H1 (cell line): ENCODE results near the gene EFCAB8. TPM values are rescaled to one million over a fixed set of nuclear protein-coding genes. Genes with fewer than 3 reads are reported as not detected.
A peak's percentile ranks its signal among the peaks of the same experiment; 100 is the strongest.

Experiments
- CTCF ChIA-PET: fragments of 300-600 bp; sonication (Branson Sonifier 250); formaldehyde crosslinking; loops from one replicate; lab custom pipeline; 2021; ENCODE audit not compliant: partially characterized antibody; lab: Charles Lee
- POLR2A ChIA-PET: fragments of 300-600 bp; sonication (Branson Sonifier 250); formaldehyde crosslinking; loops from one replicate; lab custom pipeline; 2021; ENCODE audit warnings: inconsistent platforms; ENCODE audit not compliant: partially characterized antibody; lab: Charles Lee
- DNase-seq, 2 experiments: peaks; one replicate each; pipeline versions ENCODE4 v3.0.0 to v3.0.0-alpha.2; 2010 to 2022; ENCODE audit warnings: low spot score in 2 of 2, low read depth in 1 of 2, mixed read lengths in 1 of 2
- FAIRE-seq: peaks from 2 replicates; lab custom pipeline; 2011; peaks lifted over from hg19 to GRCh38; lab: Jason Lieb, UNC
- H2AFZ ChIP-seq: 2 replicates; pipeline ENCODE4 v1.8.1; 2012; ENCODE audit warnings: low read length, inconsistent platforms
- H2AK5ac ChIP-seq: 2 replicates; pipeline ENCODE4 v1.6.1; 2013; ENCODE audit warnings: low read depth, low read length
- H2BK120ac ChIP-seq: replicated peaks from 2 replicates; pipeline ENCODE3; 2013; ENCODE audit warnings: low read depth, low read length, inconsistent platforms
- H2BK12ac ChIP-seq: 2 replicates; pipeline ENCODE4 v1.6.1; 2013; ENCODE audit warnings: low read depth, low read length
- H2BK15ac ChIP-seq: 2 replicates; pipeline ENCODE4 v1.6.1; 2013; ENCODE audit warnings: low read length
- H2BK20ac ChIP-seq: 2 replicates; pipeline ENCODE4 v1.6.1; 2013; ENCODE audit warnings: low read length
- H2BK5ac ChIP-seq: 2 replicates; pipeline ENCODE4 v1.6.1; 2013; ENCODE audit warnings: low read depth, low read length
- H3K14ac ChIP-seq: 2 replicates; pipeline ENCODE4 v1.6.1; 2013; ENCODE audit warnings: inconsistent platforms; ENCODE audit not compliant: insufficient read length
- H3K18ac ChIP-seq: 2 replicates; pipeline ENCODE4 v1.6.1; 2013; ENCODE audit warnings: low read length; ENCODE audit errors: extremely low read depth
- H3K23ac ChIP-seq: 2 replicates; pipeline ENCODE4 v1.6.1; 2013; ENCODE audit warnings: inconsistent platforms; ENCODE audit not compliant: insufficient read length
- H3K23me2 ChIP-seq: 2 replicates; pipeline ENCODE4 v1.6.1; 2013; ENCODE audit warnings: low read depth, low read length
- H3K27ac ChIP-seq: 2 replicates; pipeline ENCODE4 v1.6.1; 2011; ENCODE audit warnings: low read depth, low read length, inconsistent platforms
- H3K27me3 ChIP-seq, 4 experiments: replicated peaks in 1 of 4; 1 replicate in 1 of 4; 2 replicates in 3 of 4; pipeline versions ENCODE4 v1.6.1 to v1.8.1; 2011 to 2013; ENCODE audit warnings: low read length in 3 of 4, mild to moderate bottlenecking in 3 of 4, inconsistent platforms in 2 of 4, mixed read lengths in 2 of 4, moderate library complexity in 1 of 4; ENCODE audit not compliant: control insufficient read depth in 3 of 4, insufficient read depth in 3 of 4; ENCODE audit errors: extremely low read depth in 1 of 4
- H3K36me3 ChIP-seq, 4 experiments: 2 replicates each; pipeline versions ENCODE4 v1.6.1 to v1.8.1; 2011 to 2013; ENCODE audit warnings: mild to moderate bottlenecking in 4 of 4, low read length in 3 of 4, moderate library complexity in 2 of 4, control low read depth in 1 of 4, inconsistent platforms in 1 of 4; ENCODE audit not compliant: insufficient read depth in 4 of 4, control insufficient read depth in 2 of 4
- H3K4ac ChIP-seq: replicated peaks from 2 replicates; pipeline ENCODE3; 2013; ENCODE audit warnings: low read length, low read depth, mixed read lengths, inconsistent platforms; ENCODE audit not compliant: insufficient read length
- H3K4me1 ChIP-seq, 4 experiments: replicated peaks in 1 of 4; 1 replicate in 1 of 4; 2 replicates in 3 of 4; pipeline versions ENCODE4 v1.6.1 to v1.8.1; 2011 to 2013; ENCODE audit warnings: low read length in 3 of 4, inconsistent platforms in 2 of 4, mixed read lengths in 1 of 4; ENCODE audit not compliant: insufficient read depth in 4 of 4, control insufficient read depth in 3 of 4
- H3K4me2 ChIP-seq, 2 experiments: 2 replicates each; pipeline versions ENCODE4 v1.6.1 to v1.8.1; 2011 to 2013; ENCODE audit warnings: low read depth in 2 of 2, low read length in 2 of 2, control low read depth in 1 of 2, inconsistent platforms in 1 of 2, mild to moderate bottlenecking in 1 of 2; ENCODE audit not compliant: insufficient read depth in 1 of 2
- H3K4me3 ChIP-seq, 4 experiments: fragments of 200-600, 300-600 bp in 1 of 4; sonication (generic), shearing (Covaris generic), sonication (Bioruptor Twin) in 1 of 4; 2 replicates each; pipeline versions ENCODE4 v1.5.1 to v1.8.1; 2011 to 2016; ENCODE audit warnings: low read length in 4 of 4, low read depth in 3 of 4, control low read depth in 2 of 4, inconsistent platforms in 2 of 4, mild to moderate bottlenecking in 2 of 4, mixed read lengths in 1 of 4, moderate library complexity in 1 of 4; ENCODE audit not compliant: insufficient read depth in 2 of 4; ENCODE audit errors: extremely low read depth in 1 of 4
- H3K56ac ChIP-seq: replicated peaks from 2 replicates; pipeline ENCODE3; 2013; ENCODE audit warnings: low read depth, mild to moderate bottlenecking, mixed read lengths, low read length, inconsistent platforms; ENCODE audit not compliant: insufficient read length
- H3K79me1 ChIP-seq: 2 replicates; pipeline ENCODE4 v1.6.1; 2013; ENCODE audit warnings: low read depth, low read length, control low read depth
- H3K79me2 ChIP-seq, 2 experiments: 2 replicates each; pipeline versions ENCODE4 v1.6.1 to v1.8.1; 2012 to 2013; ENCODE audit warnings: low read length in 2 of 2, mild to moderate bottlenecking in 2 of 2, inconsistent platforms in 1 of 2; ENCODE audit not compliant: insufficient read depth in 2 of 2, control insufficient read depth in 1 of 2
- H3K9ac ChIP-seq, 4 experiments: replicated peaks in 1 of 4; 1 replicate in 1 of 4; 2 replicates in 3 of 4; pipeline versions ENCODE4 v1.6.1 to v1.8.1; 2011 to 2013; ENCODE audit warnings: low read depth in 3 of 4, low read length in 3 of 4, control low read depth in 2 of 4, mild to moderate bottlenecking in 2 of 4, moderate library complexity in 2 of 4, inconsistent platforms in 1 of 4; ENCODE audit errors: extremely low read depth in 1 of 4
- H3K9me3 ChIP-seq, 2 experiments: 2 replicates each; pipeline versions ENCODE4 v1.6.1 to v1.8.1; 2012 to 2013; ENCODE audit warnings: mild to moderate bottlenecking in 2 of 2, moderate library complexity in 2 of 2, control low read depth in 1 of 2, inconsistent platforms in 1 of 2, low read depth in 1 of 2, low read length in 1 of 2, mixed read lengths in 1 of 2; ENCODE audit not compliant: insufficient read depth in 2 of 2
- H4K20me1 ChIP-seq, 2 experiments: replicated peaks in 1 of 2; 2 replicates each; pipeline versions ENCODE3 to v1.8.1; 2011 to 2013; ENCODE audit warnings: inconsistent platforms in 2 of 2, low read length in 2 of 2, mild to moderate bottlenecking in 1 of 2; ENCODE audit not compliant: insufficient read depth in 2 of 2, control insufficient read depth in 1 of 2
- H4K5ac ChIP-seq: 2 replicates; pipeline ENCODE4 v1.6.1; 2013; ENCODE audit warnings: low read length, low read depth, mixed read lengths, inconsistent platforms; ENCODE audit not compliant: insufficient read length
- H4K8ac ChIP-seq: 2 replicates; pipeline ENCODE4 v1.8.0; 2013; ENCODE audit warnings: mild to moderate bottlenecking, moderate library complexity, low read length, inconsistent platforms; ENCODE audit not compliant: insufficient read depth; ENCODE audit errors: extremely low read depth
- H4K91ac ChIP-seq: replicated peaks from 2 replicates; pipeline ENCODE3; 2013; ENCODE audit warnings: low read length, mixed read lengths, inconsistent platforms; ENCODE audit not compliant: insufficient read length
- ASH2L ChIP-seq: fragments of 200-600, 300-600 bp; sonication (generic); IDR thresholded peaks from one replicate; pipeline ENCODE4 v1.7.1; 2017; ENCODE audit warnings: low read length
- POLR2AphosphoS5 ChIP-seq: IDR thresholded peaks from 2 replicates; pipeline ENCODE4 v1.6.1; 2011; ENCODE audit warnings: low read depth, low read length
- SP1 ChIP-seq: IDR thresholded peaks from 2 replicates; pipeline ENCODE4 v1.6.1; 2011; ENCODE audit warnings: low read depth, low read length
- WGBS, 2 experiments: shearing (Covaris generic) in 1 of 2; methylation state at CpG; one replicate each; pipeline versions ENCODE4 v1.1.6 to v1.1.7; 2013 to 2015; ENCODE audit warnings: low lambda C conversion rate in 2 of 2, mixed read lengths in 2 of 2, inconsistent platforms in 1 of 2, low coverage in 1 of 2, missing lambda C conversion rate in 1 of 2; ENCODE audit not compliant: insufficient replicate concordance in 2 of 2, insufficient coverage in 1 of 2, insufficient read length in 1 of 2; ENCODE audit errors: extremely low coverage in 1 of 2, missing lambda C conversion rate in 1 of 2; 5-methylcytosine and 5-hydroxymethylcytosine counted together
- polyA plus RNA-seq, 7 experiments: library from polyadenylated mRNA; depleted of rRNA in 3 of 7; stranded (reverse) in 5 of 7; unstranded in 2 of 7; fragments of >200 nt in 5 of 7; fragments of 200-250 nt in 2 of 7; gene quantifications; 1 replicate in 5 of 7; 2 replicates in 1 of 7; 4 replicates in 1 of 7; pipeline versions ENCODE4 v1.2.1 to v1.2.3, GENCODE V29; 2011 to 2013; ENCODE audit warnings: missing spikeins in 2 of 7, mixed read lengths in 2 of 7
- total RNA-seq: library from RNA; stranded (reverse); fragmentation: NEBNext Ultra II Directional; extraction: Animal tissue kit (Norgen Biotek cat#: 25700); gene quantifications from 2 replicates; pipeline ENCODE4 v1.2.1, GENCODE V29; 2021

Gene EFCAB8
- total and polyA plus RNA-seq, 2 of the 8 experiments (the other 6 are each of a cell fraction or from before 2014, with no cell fraction given), result 0.06 to 0.20 TPM

DNA sequence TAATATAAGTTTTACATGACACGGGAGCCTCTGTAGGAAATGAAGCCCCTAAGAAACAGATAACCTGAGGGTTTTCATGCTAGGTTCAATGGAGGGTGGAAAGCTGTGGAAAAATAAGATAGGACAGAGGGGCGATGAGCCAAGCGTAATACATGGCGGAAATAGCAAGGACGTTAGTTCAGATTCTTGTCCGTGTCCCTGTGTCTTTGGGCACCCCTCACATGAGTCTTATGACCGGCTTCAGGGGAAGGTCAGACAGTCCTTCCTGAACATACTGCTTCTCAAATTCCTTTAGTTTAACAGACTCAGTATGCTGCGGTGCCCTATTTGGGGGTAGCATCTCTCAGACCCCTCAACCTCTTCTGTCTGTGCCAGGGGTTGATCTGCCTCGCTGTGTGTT, 20.8 kb downstream of the EFCAB8 start:
- H3K14ac ChIP-seq, result no peak overlapping the region
- H2AK5ac ChIP-seq, result no peak overlapping the region
- no peak overlapping the region for H2BK5ac ChIP-seq
- H3K23me2 ChIP-seq, result no peaks in the 10 kb centered on the region
- peak overlapping the region; percentile 18; the same call in 1 of the 2 replicates for H2BK12ac ChIP-seq
- H3K27ac ChIP-seq, result no peak overlapping the region
- no peaks in the 10 kb centered on the region for H3K79me1 ChIP-seq
- H3K56ac ChIP-seq, result no peak overlapping the region
- H3K18ac ChIP-seq, result no peak overlapping the region
- H3K4ac ChIP-seq, result no peak overlapping the region
- no peaks in the 10 kb centered on the region for H3K9me3 ChIP-seq
- no peak overlapping the region for H3K23ac ChIP-seq
- H3K36me3 ChIP-seq, result no peaks in the 10 kb centered on the region; a peak in 1 of 8 replicates
- no peak overlapping the region; the same call in 1 of the 2 replicates for H4K8ac ChIP-seq
- no peaks in the 10 kb centered on the region for H3K27me3 ChIP-seq
- H3K79me2 ChIP-seq, result no peaks in the 10 kb centered on the region
- H3K9ac ChIP-seq, result no peak overlapping the region
- 97% methylated on average over 9 of the region's 9 CpGs; no CpG with 5 or more reads in 1 of the 2 experiments for WGBS, 2 experiments
- no peak overlapping the region for H2BK120ac ChIP-seq
- no peak overlapping the region for H4K91ac ChIP-seq
- no peak overlapping the region for H3K4me3 ChIP-seq
- H2AFZ ChIP-seq, result no peak overlapping the region
- POLR2A ChIA-PET, result interaction anchor here (1.2 kb wide), 1 partner anchor 84 kb away, joined by 3 read pairs; no protein-coding TSS in a partner anchor
- H2BK15ac ChIP-seq, result no peak overlapping the region
- DNase-seq (no peak), FAIRE-seq (no peak)
- CTCF ChIA-PET, result interaction anchor here (0.7 to 3.0 kb wide), 2 partner anchors 14 to 612 kb away, joined by 4 to 14 read pairs; no protein-coding TSS in a partner anchor
- H4K20me1 ChIP-seq, result no peaks in the 10 kb centered on the region
- no peak overlapping the region for H3K4me2 ChIP-seq
- no peak overlapping the region for H4K5ac ChIP-seq
- H2BK20ac ChIP-seq, result no peak overlapping the region
- H3K4me1 ChIP-seq, result peaks cover 0 to 4% (median under 1%) of the 10 kb centered on the region in 4 experiments; a peak in 2 of 7 replicates
- no peak for TF ChIP-seq ASH2L
- no peak for TF ChIP-seq SP1
- TF ChIP-seq POLR2AphosphoS5, result no peak
